Cerebellar cortex (tissue), 1 donor: Measurements from ENCODE around the gene CNTNAP2.
"Not testable (repeated sequence)": the region's sequence is repeated elsewhere in the genome, so short reads cannot be mapped to it uniquely, and the experiment has no call there.

Experiments
- DNase-seq: peaks from one replicate; pipeline ENCODE4 v3.0.0-alpha.2; 2015; ENCODE audit warnings: low spot score

CNTNAP2 gene

GRCh38 chr7:148028165-148028564 is 1911.6 kb downstream of the CNTNAP2 start:
- DNase-seq = no peak

DNA sequence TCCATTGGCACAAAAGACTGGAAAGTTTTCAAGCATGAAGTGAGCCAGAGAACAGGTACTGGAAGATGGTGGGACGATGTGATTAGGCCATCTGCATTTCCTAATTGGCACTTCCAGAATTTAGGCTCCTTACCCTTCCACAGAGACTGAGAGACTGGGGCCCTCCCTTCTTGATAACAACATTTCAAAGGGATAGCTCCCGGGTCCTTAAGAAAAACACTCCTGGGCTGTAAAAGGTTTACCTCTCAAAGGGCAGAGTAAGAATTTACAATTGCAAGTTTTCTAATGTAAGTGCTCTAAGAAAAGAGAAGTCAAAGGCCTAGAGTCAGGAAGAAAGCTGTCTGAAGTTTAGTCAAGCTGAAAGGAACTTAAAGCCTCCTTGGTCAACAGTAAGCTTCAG is 1914.4 kb downstream of the CNTNAP2 start:
- DNase-seq = no peak

DNA sequence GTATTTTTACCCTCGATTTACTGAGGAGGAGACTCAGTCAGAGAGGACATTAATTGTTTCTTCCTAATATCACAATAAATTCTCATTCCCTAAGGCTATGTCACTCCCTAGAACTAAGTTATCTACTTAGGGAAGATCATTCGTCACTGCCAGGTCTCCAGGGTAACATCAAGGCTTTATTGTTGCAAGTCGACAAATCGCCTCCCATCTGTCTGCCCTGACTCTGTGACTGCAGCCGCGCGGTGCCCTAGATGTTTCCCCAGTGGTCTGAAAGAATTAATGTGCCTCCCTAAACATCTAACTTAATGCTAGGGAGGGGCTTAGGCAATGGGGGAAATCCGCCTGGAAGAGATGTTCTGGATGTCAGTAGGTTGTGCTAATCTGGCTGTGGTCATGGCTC is 1915.2 kb downstream of the CNTNAP2 start:
- no peak for DNase-seq

GRCh38 chr7:148035950-148036349 is 1919.3 kb downstream of the CNTNAP2 start:
- DNase-seq = no peak

DNA sequence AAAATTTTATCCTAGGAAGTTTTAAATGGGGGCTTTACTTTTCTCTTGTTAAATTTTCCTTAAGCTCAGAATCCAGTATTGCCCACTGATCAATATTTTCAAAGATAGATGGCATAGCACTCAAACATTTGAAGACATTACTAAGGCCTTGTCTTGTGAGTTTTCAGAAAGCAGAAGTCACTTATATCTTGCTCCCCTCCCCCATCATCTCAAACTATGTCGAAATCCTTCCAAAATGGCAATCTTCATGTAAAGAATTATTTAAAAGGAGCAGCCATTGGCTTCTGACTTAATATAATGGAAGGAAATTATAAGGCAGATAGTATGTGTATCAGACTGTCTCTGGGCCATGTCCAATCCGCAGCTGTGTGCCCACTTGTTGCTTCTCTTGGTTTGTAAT is 1920.4 kb downstream of the CNTNAP2 start:
- no peak for DNase-seq

DNA sequence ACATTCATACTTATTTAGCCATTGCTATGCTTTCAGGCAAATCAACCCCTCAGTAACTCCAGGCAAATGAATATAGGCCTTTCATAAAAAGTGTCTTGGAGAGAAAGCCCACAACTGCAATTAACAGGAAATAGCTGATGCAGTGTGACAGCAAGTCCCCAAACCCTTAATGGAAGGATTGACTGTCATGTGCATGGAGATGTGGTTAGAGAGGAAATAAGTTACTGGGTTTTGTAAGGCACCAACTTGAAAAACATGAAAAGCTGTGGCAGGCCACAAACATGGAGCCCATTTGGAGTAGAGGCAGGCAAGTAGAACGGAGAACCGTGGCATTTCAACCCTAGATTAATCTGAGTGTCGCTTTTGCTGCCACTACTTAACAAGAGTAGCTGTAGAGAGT is 1924.6 kb downstream of the CNTNAP2 start:
- no peak for DNase-seq

DNA sequence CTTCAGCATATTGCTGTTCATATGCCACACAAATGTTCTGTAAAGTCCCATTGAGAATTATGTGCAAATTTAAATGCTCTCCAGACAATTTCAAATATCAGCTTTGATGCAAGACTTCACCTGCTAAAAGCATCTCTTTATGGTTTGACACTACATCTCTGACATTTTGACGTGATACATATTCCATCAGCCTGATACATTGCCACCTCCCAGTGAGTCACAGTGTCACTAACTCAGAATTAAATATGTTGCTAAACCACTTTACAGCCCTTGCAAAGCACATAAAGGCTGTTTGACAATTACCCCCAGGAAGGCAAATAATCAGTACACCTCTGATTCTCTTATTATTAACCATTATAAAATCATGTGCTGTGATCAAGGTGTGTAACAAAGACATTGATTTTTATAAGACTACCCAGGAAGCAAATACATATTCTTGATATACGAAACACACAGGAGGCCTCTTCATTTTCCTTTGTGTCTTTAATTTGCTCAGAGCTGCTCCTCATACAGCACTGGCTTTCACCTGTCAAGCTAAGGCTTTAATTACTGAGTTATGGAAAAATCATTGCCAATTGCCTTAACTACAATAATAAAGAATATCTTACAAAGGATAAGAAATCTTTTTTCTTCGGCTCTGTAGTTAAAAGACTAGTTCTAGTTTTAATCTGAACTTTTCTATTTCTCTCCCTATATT is 1926.5 kb downstream of the CNTNAP2 start:
- no peak for DNase-seq

- peak; percentile 31 for DNase-seq
These were observed 1927.6 kb downstream of the CNTNAP2 start for GRCh38 chr7:148044173-148044572.

DNA sequence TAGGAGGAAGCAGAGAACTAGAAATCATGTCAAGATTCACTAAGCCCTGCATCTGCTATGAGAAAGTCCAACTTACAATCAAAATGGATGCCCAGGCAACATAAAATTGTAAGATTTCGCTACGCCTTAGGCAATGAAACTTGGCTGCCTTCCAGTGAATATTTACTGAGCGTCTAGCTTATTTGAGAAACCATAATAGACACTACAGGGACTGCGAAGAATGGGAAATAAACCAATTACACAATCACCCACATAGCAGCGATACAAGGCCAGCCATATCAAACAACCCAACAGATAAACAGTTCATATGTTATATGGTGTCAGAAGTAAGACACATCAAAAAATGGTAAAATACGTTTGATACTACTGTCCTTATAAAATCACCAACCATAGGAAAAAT is 1928.9 kb downstream of the CNTNAP2 start:
- no peak for DNase-seq

GRCh38 chr7:148049068-148049467 is 1932.5 kb downstream of the CNTNAP2 start:
- no peak for DNase-seq

GRCh38 chr7:148050492-148051158 is 1934.0 kb downstream of the CNTNAP2 start:
- no peak for DNase-seq

GRCh38 chr7:148056406-148056805 is 1939.8 kb downstream of the CNTNAP2 start:
- no peak for DNase-seq

- no peak for DNase-seq
These were observed 1941.5 kb downstream of the CNTNAP2 start for GRCh38 chr7:148058092-148058491.

DNA sequence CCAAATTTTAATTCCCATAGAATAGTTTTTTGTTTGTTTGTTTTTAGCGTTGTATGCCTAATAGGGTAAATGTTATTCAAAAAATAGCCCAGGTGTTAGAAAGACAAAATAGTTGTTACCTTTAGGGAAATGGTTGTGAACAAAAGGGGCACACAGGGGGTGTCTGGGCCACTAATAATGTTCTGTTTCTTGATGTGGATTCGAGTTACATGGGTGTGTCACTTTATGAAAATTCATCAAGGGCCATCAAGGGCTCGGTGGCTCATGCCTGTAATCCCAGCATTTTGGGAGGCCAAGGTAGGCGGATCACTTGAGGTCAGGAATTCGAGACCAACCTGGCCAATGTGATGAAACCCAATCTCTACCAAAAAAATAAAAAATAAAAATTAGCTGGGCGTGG is 1942.2 kb downstream of the CNTNAP2 start:
- no peak for DNase-seq

DNA sequence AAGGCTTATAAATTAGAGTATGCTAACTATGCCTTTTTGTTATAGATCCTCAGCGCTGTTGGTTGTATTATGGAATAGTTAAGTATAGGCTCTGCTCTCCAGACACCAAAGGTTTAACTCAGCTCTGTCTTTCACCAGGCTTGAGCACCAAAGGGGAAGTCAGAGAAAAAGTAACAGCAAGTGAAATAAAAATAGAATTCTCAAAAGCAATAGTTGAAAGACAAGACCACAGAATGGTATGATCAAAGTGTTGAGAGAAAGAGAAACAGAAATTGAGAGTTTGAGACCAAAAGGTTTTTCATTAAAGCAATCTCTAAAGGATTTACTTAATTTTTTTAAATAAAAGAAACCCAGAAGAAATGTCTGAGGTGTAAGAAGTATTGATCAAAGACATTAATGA is 1944.1 kb downstream of the CNTNAP2 start:
- no peak for DNase-seq

- DNase-seq = not testable (repeated sequence)
These were observed 1961.5 kb downstream of the CNTNAP2 start for GRCh38 chr7:148078111-148078510.

DNA sequence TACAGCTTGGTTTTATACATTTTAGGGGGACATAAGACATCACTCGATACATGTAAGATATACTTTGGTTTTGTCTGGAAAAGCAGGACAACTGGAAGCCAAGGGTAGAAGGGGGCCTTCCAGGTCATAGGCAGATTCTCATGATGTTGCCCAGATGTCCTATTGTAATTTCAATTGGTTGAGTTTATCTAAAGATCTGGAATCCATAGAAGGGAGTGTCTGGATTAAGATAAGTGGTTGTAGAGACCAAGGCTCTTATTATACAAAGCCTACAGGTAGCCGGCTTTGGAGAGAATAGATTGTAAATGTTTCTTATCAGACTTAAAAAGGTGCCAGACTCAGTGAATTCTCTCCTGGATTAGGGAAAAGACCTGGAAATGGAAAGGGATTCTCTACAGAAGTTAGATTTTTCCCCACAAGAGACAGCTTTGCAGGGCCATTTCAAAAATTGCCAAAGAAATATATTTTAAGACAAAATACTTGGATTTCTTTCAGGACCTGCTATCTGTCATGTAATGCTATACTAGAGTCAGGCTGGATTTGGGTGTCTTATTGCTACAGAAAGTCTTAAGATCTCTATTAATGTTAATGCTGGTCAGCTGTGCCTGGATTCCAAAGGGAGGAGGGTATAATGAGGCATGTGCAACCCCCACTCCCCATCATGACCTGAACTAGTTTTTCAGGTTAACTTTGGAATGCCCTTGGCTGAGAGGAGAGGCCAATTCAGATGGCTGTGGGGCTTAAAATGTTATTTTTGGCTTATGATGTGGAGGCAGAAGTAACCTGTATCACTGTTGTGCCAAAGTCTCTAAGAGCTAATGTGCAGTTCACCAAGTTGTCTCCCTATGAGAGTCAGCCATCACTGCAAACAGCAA is 1962.8 kb downstream of the CNTNAP2 start:
- DNase-seq = no peak

- DNase-seq = peak; percentile 4
These were observed 1966.8 kb downstream of the CNTNAP2 start for GRCh38 chr7:148083448-148083847.

DNA sequence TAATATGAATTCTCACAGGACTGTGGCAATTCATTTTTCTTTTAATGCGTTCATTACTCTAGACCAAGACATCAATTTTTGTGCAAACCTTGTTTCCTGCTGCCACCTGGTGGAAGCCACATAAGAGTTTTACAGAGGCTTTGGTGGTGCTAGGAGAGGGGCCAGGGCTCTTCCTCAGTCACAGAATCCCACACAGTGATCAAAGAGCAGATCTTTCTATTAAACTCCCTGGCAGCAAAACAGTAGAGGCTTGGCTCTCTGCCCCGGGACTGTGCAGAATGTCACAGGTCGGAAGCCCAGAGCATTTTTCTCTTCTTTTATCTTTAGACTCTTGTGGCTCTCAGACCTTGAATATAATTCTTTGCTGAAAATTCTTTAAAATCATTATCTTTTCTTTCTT is 1967.5 kb downstream of the CNTNAP2 start:
- peak; percentile 78 for DNase-seq

- no peak for DNase-seq
These were observed 1975.3 kb downstream of the CNTNAP2 start for GRCh38 chr7:148091882-148092281.

DNA sequence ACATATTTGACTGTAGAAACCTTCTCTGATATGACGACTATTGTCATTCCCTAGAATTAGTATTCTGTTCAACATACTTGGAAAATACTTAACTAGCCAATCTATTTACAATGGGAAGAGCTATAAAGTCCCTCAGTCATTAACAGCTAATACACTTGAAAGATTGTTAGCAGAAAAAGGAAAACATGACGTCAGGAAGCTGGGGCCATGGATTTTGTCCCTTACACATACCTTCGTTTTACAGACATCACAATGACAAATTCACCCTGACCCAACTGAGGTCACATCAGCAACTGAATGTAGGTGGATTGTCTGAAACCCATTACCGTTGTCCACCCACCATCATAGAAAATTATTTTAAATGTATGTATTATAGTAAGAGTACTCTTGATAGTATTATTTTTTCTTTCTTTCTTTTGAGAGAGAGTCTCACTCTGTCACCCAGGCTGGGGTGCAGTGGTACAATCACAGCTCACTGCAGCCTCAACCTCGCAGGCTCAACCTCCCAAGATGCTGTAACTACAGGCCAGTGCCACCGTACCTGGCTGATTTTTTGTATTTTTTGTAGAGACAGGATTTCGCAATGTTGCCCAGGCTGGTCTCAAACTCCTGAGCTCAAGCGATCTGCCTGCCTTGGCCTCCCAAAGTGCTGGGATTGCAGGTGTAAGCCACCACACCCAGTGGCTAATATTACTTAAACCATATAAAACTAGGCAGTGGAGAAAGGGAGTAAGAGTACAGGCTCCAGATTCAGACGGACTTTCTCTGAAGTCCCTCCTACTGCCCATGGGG is 1977.0 kb downstream of the CNTNAP2 start:
- DNase-seq = no peak

DNA sequence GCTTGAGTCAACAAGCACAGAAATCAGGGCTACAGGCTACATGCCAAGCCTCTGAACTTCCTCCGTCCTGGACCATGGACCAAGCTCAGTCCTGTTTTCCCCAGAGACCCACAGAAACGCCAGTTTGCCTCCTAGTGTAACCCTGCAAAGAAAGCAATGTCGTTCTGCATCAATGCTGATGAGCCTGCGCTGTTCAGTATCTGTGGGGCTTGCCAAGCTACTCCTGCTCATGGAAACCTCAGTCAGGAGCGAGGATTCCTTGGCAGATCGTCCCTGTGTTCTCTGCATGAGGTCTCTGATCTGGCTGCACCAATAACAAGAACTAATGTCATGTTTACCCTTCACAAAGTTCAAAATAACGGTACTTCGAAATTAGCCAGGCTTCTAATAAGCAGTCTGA is 1978.5 kb downstream of the CNTNAP2 start:
- DNase-seq = peak; percentile 50
